ENCODE measurements around the gene ZNF407. TPM values are rescaled to one million over a fixed set of nuclear protein-coding genes. Genes with fewer than 3 reads are reported as not detected.

The ZNF407 gene
- total RNA-seq, 1 donor from 2014 or later: 26.7 TPM

GRCh38 chr18:74551936-74552555 is 45.6 kb upstream of the ZNF407 start:
- H3K9me3 Mint-ChIP-seq: peaks cover 9% of the 10 kb centered on the region
- no peaks in the 10 kb centered on the region for H3K4me1 Mint-ChIP-seq
- ATAC-seq (ENCODE audit: low read depth) (peak; percentile 97), DNase-seq (peak; percentile 41)
- H3K27me3 Mint-ChIP-seq: peaks cover 14% of the 10 kb centered on the region
- intact Hi-C loops (cut with micrococcal nuclease): loop anchor here (1.0 to 5.0 kb wide), 6 partner anchors 53 to 1789 kb away; no protein-coding TSS in a partner anchor
- no peak overlapping the region for H3K27ac Mint-ChIP-seq
- CTCF ChIA-PET: interaction anchor here (0.6 to 2.1 kb wide), 26 partner anchors 9 to 1788 kb away, joined by 3 to 38 read pairs (median 4); no protein-coding TSS in a partner anchor
- no peak overlapping the region for H3K4me3 Mint-ChIP-seq
- POLR2A ChIA-PET: interaction anchor here (1.3 kb wide), 1 partner anchor 57 kb away, joined by 5 read pairs; the partner anchor contains the start of gene CNDP2
- H3K36me3 Mint-ChIP-seq (ENCODE audit: low read depth): no peaks in the 10 kb centered on the region
- TF ChIP-seq CTCF (IDR thresholded peaks at IDR 0.05): no peak

- no peak for DNase-seq
- H3K9me3 Mint-ChIP-seq: no peaks in the 10 kb centered on the region
- TF ChIP-seq CTCF (IDR thresholded peaks at IDR 0.05): no peak
- ChIA-PET CTCF (interaction anchor here (1.7 kb wide), 1 partner anchor 203 kb away, joined by 4 read pairs; no protein-coding TSS in a partner anchor), POLR2A (no interaction called here)
- no peak overlapping the region for H3K4me3 Mint-ChIP-seq
- no peaks in the 10 kb centered on the region for H3K36me3 Mint-ChIP-seq (ENCODE audit: low read depth)
- intact Hi-C loops (cut with micrococcal nuclease): no loop called here
- no peak overlapping the region for H3K27ac Mint-ChIP-seq
- H3K4me1 Mint-ChIP-seq: no peaks in the 10 kb centered on the region
- peaks cover 14% of the 10 kb centered on the region for H3K27me3 Mint-ChIP-seq
- no peak for ATAC-seq (ENCODE audit: low read depth)
These were observed 41.5 kb upstream of the ZNF407 start for GRCh38 chr18:74556126-74556525.

DNA sequence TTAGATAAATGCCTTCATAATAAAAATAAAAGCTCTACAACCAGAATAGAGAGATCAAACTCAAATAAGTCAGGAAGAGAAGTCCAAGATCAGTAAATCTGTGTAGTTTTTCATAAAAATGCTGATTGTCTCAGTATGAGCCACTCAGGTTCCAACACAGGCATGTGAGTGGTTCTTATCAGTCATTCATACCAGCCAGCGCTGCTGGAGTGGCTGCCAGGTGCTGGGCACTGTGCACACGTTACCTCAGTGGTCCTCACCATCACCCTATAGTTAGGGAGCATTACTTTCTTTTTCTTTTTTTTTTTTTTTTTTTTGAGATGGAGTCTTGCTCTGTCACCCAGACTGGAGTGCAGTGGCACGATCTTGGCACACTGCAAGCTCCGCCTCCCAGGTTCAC is 39.6 kb upstream of the ZNF407 start:
- Mint-ChIP-seq H3K4me1 (no peaks in the 10 kb centered on the region), H3K27ac (no peak overlapping the region), H3K27me3 (peaks cover 12% of the 10 kb centered on the region), H3K4me3 (no peak overlapping the region), H3K9me3 (no peaks in the 10 kb centered on the region), H3K36me3 (ENCODE audit: low read depth) (no peaks in the 10 kb centered on the region)
- DNase-seq (no peak), ATAC-seq (ENCODE audit: low read depth) (no peak)
- CTCF ChIA-PET: no interaction called here
- TF ChIP-seq CTCF (IDR thresholded peaks at IDR 0.05): no peak
- intact Hi-C loops (cut with micrococcal nuclease): no loop called here
- POLR2A ChIA-PET: no interaction called here

GRCh38 chr18:74562131-74562730 is 35.4 kb upstream of the ZNF407 start:
- ChIA-PET POLR2A (no interaction called here), CTCF (interaction anchor here (0.5 kb wide), 1 partner anchor 1499 kb away, joined by 3 read pairs; no protein-coding TSS in a partner anchor)
- H3K4me3 Mint-ChIP-seq: no peak overlapping the region
- DNase-seq: no peak
- peaks cover 6% of the 10 kb centered on the region for H3K9me3 Mint-ChIP-seq
- intact Hi-C loops (cut with micrococcal nuclease): no loop called here
- H3K27ac Mint-ChIP-seq: no peak overlapping the region
- H3K36me3 Mint-ChIP-seq (ENCODE audit: low read depth): no peaks in the 10 kb centered on the region
- no peak for ATAC-seq (ENCODE audit: low read depth)
- no peaks in the 10 kb centered on the region for H3K27me3 Mint-ChIP-seq
- H3K4me1 Mint-ChIP-seq: no peaks in the 10 kb centered on the region
- TF ChIP-seq CTCF (IDR thresholded peaks at IDR 0.05): no peak

- CTCF ChIA-PET: no interaction called here
- TF ChIP-seq CTCF (IDR thresholded peaks at IDR 0.05): no peak
- Mint-ChIP-seq H3K4me1 (no peaks in the 10 kb centered on the region), H3K27me3 (no peaks in the 10 kb centered on the region), H3K4me3 (no peak overlapping the region), H3K27ac (no peak overlapping the region), H3K9me3 (peaks cover 6% of the 10 kb centered on the region), H3K36me3 (ENCODE audit: low read depth) (no peaks in the 10 kb centered on the region)
- intact Hi-C loops (cut with micrococcal nuclease): no loop called here
- POLR2A ChIA-PET: no interaction called here
- ATAC-seq (ENCODE audit: low read depth) (no peak), DNase-seq (no peak)
These were observed 34.9 kb upstream of the ZNF407 start for GRCh38 chr18:74562775-74563174.
